Keratinocyte (primary cell): Measurements from ENCODE around the gene SPRED3. TPM values are rescaled to one million over a fixed set of nuclear protein-coding genes. Genes with fewer than 3 reads are reported as not detected.

Experiments
- DNase-seq: peaks from one replicate; pipeline ENCODE4 v3.0.0-alpha.2; 2011; ENCODE audit warnings: low read depth, missing footprints, low spot score
- FAIRE-seq: peaks from 2 replicates; lab custom pipeline; 2011; peaks lifted over from hg19 to GRCh38; lab: Jason Lieb, UNC
- H2AFZ ChIP-seq: 2 replicates; pipeline ENCODE4 v1.6.0; 2012; ENCODE audit warnings: low read length, control low read depth, inconsistent platforms; ENCODE audit not compliant: control insufficient read depth
- H3K27ac ChIP-seq: 2 replicates; pipeline ENCODE4 v1.5.1; 2011; ENCODE audit warnings: low read length; ENCODE audit not compliant: control insufficient read depth, insufficient read depth
- H3K27me3 ChIP-seq: 3 replicates; pipeline ENCODE4 v1.6.0; 2011; ENCODE audit warnings: low read length; ENCODE audit not compliant: control insufficient read depth, insufficient read depth; ENCODE audit errors: extremely low read depth
- H3K36me3 ChIP-seq, 2 experiments: 2 replicates in 1 of 2; 3 replicates in 1 of 2; pipeline ENCODE4 v1.5.1; 2011; ENCODE audit warnings: low read length in 2 of 2, mild to moderate bottlenecking in 1 of 2; ENCODE audit not compliant: control insufficient read depth in 2 of 2, insufficient read depth in 2 of 2; ENCODE audit errors: extremely low read depth in 1 of 2
- H3K4me1 ChIP-seq: 3 replicates; pipeline ENCODE4 v1.5.1; 2011; ENCODE audit warnings: low read length; ENCODE audit not compliant: control insufficient read depth, insufficient read depth; ENCODE audit errors: extremely low read depth
- H3K4me2 ChIP-seq: 3 replicates; pipeline ENCODE4 v1.6.0; 2011; ENCODE audit warnings: low read depth, low read length; ENCODE audit not compliant: control insufficient read depth, insufficient read depth; ENCODE audit errors: extremely low read depth
- H3K4me3 ChIP-seq, 3 experiments: fragments of 200-600 bp in 1 of 3; sonication (generic) in 1 of 3; 2 replicates in 2 of 3; 3 replicates in 1 of 3; pipeline ENCODE4 v1.5.1; 2011 to 2016; ENCODE audit warnings: low read length in 3 of 3, mild to moderate bottlenecking in 3 of 3, control low read depth in 2 of 3, inconsistent platforms in 1 of 3, low read depth in 1 of 3, mixed read lengths in 1 of 3, mixed run types in 1 of 3, moderate library complexity in 1 of 3; ENCODE audit not compliant: control insufficient read depth in 2 of 3, insufficient read depth in 2 of 3; ENCODE audit errors: extremely low read depth in 1 of 3
- H3K79me2 ChIP-seq: 2 replicates; pipeline ENCODE4 v1.6.0; 2012; ENCODE audit warnings: low read length; ENCODE audit not compliant: control insufficient read depth, insufficient read depth
- H3K9ac ChIP-seq: 3 replicates; pipeline ENCODE4 v1.6.0; 2011; ENCODE audit warnings: low read length; ENCODE audit not compliant: control insufficient read depth, insufficient read depth; ENCODE audit errors: extremely low read depth
- H3K9me1 ChIP-seq: 3 replicates; pipeline ENCODE4 v1.6.0; 2011; ENCODE audit warnings: low read length; ENCODE audit not compliant: control insufficient read depth, insufficient read depth; ENCODE audit errors: extremely low read depth
- H3K9me3 ChIP-seq: 2 replicates; pipeline ENCODE4 v1.5.1; 2012; ENCODE audit warnings: low read depth, low read length; ENCODE audit not compliant: control insufficient read depth
- H4K20me1 ChIP-seq: 3 replicates; pipeline ENCODE4 v1.6.0; 2011; ENCODE audit warnings: low read length; ENCODE audit not compliant: control insufficient read depth, insufficient read depth; ENCODE audit errors: extremely low read depth
- EZH2 ChIP-seq: IDR thresholded peaks from one replicate; pipeline ENCODE4 v1.6.1; 2012; ENCODE audit warnings: inconsistent platforms, mild to moderate bottlenecking, low read length, moderate library complexity
- dilution Hi-C: fragments of 300-500 bp; cut with MboI; formaldehyde crosslinking; loops from one replicate; pipeline ENCODE4 v1.7.0; 2020; ENCODE audit warnings: low sequenced_read_pairs; ENCODE audit not compliant: extremely low pct_ligation_motif_present
- polyA plus RNA-seq, 5 experiments: library from polyadenylated mRNA; depleted of rRNA in 3 of 5; stranded (reverse) in 3 of 5; stranded (forward) in 1 of 5; unstranded in 1 of 5; fragments of >200 nt; gene quantifications; 1 replicate in 1 of 5; 2 replicates in 3 of 5; 3 replicates in 1 of 5; pipeline versions ENCODE4 v1.2.1 to v1.2.3, GENCODE V29; 2011 to 2012; ENCODE audit warnings: missing spikeins in 2 of 5, low read depth in 1 of 5, low replicate concordance in 1 of 5
- TF ChIP-seq, protein P1 (sequence below), 3 experiments: IDR thresholded peaks in 1 of 3; conservative IDR thresholded peaks in 1 of 3; optimal IDR thresholded peaks in 1 of 3; 2 replicates in 2 of 3; 3 replicates in 1 of 3; pipeline versions ENCODE3 to v1.5.1; 2011; ENCODE audit warnings: low read length in 3 of 3, mild to moderate bottlenecking in 3 of 3, moderate library complexity in 2 of 3, control low read depth in 1 of 3, inconsistent platforms in 1 of 3; ENCODE audit not compliant: insufficient read depth in 2 of 3; ENCODE audit errors: extremely low read depth in 1 of 3

The SPRED3 gene
- polyA plus RNA-seq, 1 donor (not counting 4 experiments of a cell fraction or from before 2014, with no cell fraction given) = 2.6 TPM

- FAIRE-seq = no peak
- H3K9me1 ChIP-seq = no peaks in the 10 kb centered on the region
- H3K27me3 ChIP-seq = no peaks in the 10 kb centered on the region
- dilution Hi-C loops = no loop called here
- no peak overlapping the region for H3K9ac ChIP-seq
- H4K20me1 ChIP-seq = no peaks in the 10 kb centered on the region
- DNase-seq = no peak
- H3K4me3 ChIP-seq = no peak overlapping the region
- no peak overlapping the region for H2AFZ ChIP-seq
- no peaks in the 10 kb centered on the region for H3K4me1 ChIP-seq
- no peaks in the 10 kb centered on the region for H3K9me3 ChIP-seq
- no peak overlapping the region for H3K4me2 ChIP-seq
- no peak overlapping the region for H3K27ac ChIP-seq
- no peaks in the 10 kb centered on the region for H3K79me2 ChIP-seq
- no peaks in the 10 kb centered on the region for H3K36me3 ChIP-seq
- no peak for TF ChIP-seq EZH2
- TF ChIP-seq, protein P1, sequence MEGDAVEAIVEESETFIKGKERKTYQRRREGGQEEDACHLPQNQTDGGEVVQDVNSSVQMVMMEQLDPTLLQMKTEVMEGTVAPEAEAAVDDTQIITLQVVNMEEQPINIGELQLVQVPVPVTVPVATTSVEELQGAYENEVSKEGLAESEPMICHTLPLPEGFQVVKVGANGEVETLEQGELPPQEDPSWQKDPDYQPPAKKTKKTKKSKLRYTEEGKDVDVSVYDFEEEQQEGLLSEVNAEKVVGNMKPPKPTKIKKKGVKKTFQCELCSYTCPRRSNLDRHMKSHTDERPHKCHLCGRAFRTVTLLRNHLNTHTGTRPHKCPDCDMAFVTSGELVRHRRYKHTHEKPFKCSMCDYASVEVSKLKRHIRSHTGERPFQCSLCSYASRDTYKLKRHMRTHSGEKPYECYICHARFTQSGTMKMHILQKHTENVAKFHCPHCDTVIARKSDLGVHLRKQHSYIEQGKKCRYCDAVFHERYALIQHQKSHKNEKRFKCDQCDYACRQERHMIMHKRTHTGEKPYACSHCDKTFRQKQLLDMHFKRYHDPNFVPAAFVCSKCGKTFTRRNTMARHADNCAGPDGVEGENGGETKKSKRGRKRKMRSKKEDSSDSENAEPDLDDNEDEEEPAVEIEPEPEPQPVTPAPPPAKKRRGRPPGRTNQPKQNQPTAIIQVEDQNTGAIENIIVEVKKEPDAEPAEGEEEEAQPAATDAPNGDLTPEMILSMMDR (optimal IDR thresholded peaks at IDR 0.05 in 1 of 3, IDR thresholded peaks at IDR 0.05 in 1 of 3, conservative IDR thresholded peaks at IDR 0.05 in 1 of 3; ENCODE audit: extremely low read depth in 1 of 3, insufficient read depth in 2 of 3, low read length in 3 of 3) = peak in 1 of 3 experiments; percentile 41
Observed at GRCh38 chr19:38441657-38442348, 53.3 kb downstream of the SPRED3 start.

DNA sequence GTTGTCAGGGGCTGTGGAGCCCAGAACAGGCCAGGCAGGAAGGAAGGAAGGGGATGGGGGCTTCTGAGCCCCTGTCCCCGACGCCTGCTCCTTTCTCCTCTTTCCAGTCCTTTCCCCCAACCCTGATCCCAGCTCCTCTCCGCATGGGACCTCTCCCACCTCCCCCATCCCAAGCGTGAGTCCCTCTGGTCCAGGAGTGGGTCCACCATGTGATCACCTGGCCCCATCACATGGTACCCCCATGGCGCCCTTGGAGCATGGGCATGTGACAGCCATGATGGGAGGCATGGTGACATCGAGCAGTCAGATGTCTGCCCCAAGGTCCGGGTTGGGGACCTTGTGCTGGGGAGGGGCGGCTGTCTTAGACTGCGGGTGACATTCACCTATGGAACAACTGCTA, 54.2 kb downstream of the SPRED3 start:
- TF ChIP-seq, protein P1 (optimal IDR thresholded peaks at IDR 0.05 in 1 of 3, IDR thresholded peaks at IDR 0.05 in 1 of 3, conservative IDR thresholded peaks at IDR 0.05 in 1 of 3; ENCODE audit: extremely low read depth in 1 of 3, insufficient read depth in 2 of 3, low read length in 3 of 3) = no peak
- no peak for TF ChIP-seq EZH2
- DNase-seq (no peak), FAIRE-seq (no peak)
- Histone ChIP-seq H3K9me1 (no peaks in the 10 kb centered on the region), H3K79me2 (no peaks in the 10 kb centered on the region), H2AFZ (no peak overlapping the region), H3K9me3 (no peaks in the 10 kb centered on the region), H3K9ac (no peak overlapping the region), H3K4me1 (no peaks in the 10 kb centered on the region), H3K4me3 (no peak overlapping the region), H3K27me3 (no peaks in the 10 kb centered on the region), H4K20me1 (no peaks in the 10 kb centered on the region), H3K36me3 (no peaks in the 10 kb centered on the region), H3K27ac (no peak overlapping the region), H3K4me2 (no peak overlapping the region)
- dilution Hi-C loops = no loop called here
